SK-N-MC (cell line): ENCODE results near the gene JMJD1C.

Experiments used
- DNase-seq: peaks from one replicate; pipeline ENCODE4 v3.0.0-alpha.2; 2011; ENCODE audit warnings: low read depth, low spot score
- H3K27ac ChIP-seq: fragments of 200-600 bp; sonication (generic); 2 replicates; pipeline ENCODE4 v1.5.1; 2016; ENCODE audit warnings: mixed run types
- H3K36me3 ChIP-seq: fragments of 200-600 bp; sonication (generic); 2 replicates; pipeline ENCODE4 v1.6.1; 2017; ENCODE audit warnings: antibody characterized with exemption, low read length, mixed read lengths; ENCODE audit not compliant: insufficient read depth
- H3K4me3 ChIP-seq: fragments of 200-600 bp; sonication (generic); 2 replicates; pipeline ENCODE4 v1.5.1; 2016
- H3K9ac ChIP-seq: fragments of 200-600 bp; sonication (generic); 2 replicates; pipeline ENCODE4 v1.8.0; 2017; ENCODE audit warnings: mixed run types, mixed read lengths; ENCODE audit not compliant: insufficient read length
- H3K9me3 ChIP-seq: fragments of 200-600 bp; sonication (generic); 2 replicates; pipeline ENCODE4 v1.6.1; 2017; ENCODE audit warnings: low read depth, mild to moderate bottlenecking, antibody characterized with exemption, low read length, moderate library complexity, mixed read lengths
- EZH2 ChIP-seq: fragments of 200-600 bp; sonication (generic); IDR thresholded peaks from one replicate; pipeline ENCODE4 v1.6.1; 2017; ENCODE audit warnings: antibody characterized with exemption
- FOXP2 ChIP-seq: optimal IDR thresholded peaks from 2 replicates; pipeline ENCODE3; 2011; ENCODE audit warnings: mild to moderate bottlenecking, moderate library complexity; ENCODE audit not compliant: insufficient read depth; ENCODE audit errors: extremely low read length, control extremely low read depth
- POLR2AphosphoS5 ChIP-seq: IDR thresholded peaks from 2 replicates; pipeline ENCODE4 v1.6.1; 2012; ENCODE audit warnings: mild to moderate bottlenecking, low read depth, low read length, borderline replicate concordance

JMJD1C gene

DNA sequence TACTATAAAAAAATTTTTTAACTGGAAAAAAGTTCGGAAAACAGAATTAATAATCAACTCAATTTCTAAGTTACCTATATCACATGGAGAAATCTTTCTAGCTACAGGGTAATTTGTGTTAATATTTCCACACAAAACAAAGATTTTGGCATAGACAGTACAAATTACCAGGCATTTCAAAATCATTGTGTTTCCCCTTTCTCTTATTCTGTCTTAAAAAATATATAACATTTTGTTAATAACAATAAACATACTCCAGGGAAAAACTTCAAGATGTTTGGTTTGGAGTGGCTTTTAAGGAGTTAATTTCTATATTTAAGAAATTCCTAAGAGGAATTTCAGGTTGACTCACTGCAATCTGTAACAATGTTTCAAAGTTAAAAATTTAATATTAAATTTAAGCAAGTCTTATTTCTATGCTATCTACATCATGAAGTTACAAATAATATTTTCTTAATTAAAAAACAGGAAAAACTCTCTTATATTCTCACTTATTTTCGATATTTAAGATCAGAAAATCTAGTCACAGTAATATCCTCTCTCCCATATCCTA, 200.0 kb downstream of the JMJD1C start:
- Histone ChIP-seq H3K36me3 (peaks cover 4% of the 10 kb centered on the region; the same call in 1 of the 2 replicates), H3K9me3 (no peaks in the 10 kb centered on the region), H3K4me3 (peak overlapping the region; percentile 85), H3K27ac (peak overlapping the region; percentile 96), H3K9ac (peak overlapping the region; percentile 94)
- TF ChIP-seq FOXP2 (no peak), POLR2AphosphoS5 (no peak), EZH2 (no peak)
- DNase-seq = no peak

DNA sequence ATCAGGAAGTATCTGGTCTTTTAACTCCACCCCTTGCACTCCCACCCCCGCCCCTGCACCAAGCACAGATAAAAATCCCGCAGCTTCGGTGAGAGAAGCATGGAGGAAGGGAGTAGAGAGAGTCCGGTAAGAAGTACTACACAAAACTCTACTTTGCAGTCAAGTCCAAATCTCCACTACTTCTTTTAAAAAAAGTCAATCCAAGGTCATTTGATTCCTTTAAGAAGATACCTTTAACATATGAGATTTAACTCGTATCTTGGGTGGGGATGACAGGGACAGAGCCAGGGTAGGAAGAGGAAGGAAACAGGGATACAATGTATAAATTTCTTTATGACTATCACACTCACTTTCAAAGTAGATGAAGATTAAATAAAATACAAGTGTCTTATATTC, 200.6 kb downstream of the JMJD1C start:
- H3K27ac ChIP-seq = peak overlapping the region; percentile 96; the same call in 1 of the 2 replicates
- H3K9ac ChIP-seq = peak overlapping the region; percentile 94
- TF ChIP-seq EZH2 (no peak), FOXP2 (no peak), POLR2AphosphoS5 (no peak)
- peak overlapping the region; percentile 85 for H3K4me3 ChIP-seq
- no peak for DNase-seq
- H3K36me3 ChIP-seq = peaks cover 6% of the 10 kb centered on the region; the same call in 1 of the 2 replicates
- no peaks in the 10 kb centered on the region for H3K9me3 ChIP-seq

DNA sequence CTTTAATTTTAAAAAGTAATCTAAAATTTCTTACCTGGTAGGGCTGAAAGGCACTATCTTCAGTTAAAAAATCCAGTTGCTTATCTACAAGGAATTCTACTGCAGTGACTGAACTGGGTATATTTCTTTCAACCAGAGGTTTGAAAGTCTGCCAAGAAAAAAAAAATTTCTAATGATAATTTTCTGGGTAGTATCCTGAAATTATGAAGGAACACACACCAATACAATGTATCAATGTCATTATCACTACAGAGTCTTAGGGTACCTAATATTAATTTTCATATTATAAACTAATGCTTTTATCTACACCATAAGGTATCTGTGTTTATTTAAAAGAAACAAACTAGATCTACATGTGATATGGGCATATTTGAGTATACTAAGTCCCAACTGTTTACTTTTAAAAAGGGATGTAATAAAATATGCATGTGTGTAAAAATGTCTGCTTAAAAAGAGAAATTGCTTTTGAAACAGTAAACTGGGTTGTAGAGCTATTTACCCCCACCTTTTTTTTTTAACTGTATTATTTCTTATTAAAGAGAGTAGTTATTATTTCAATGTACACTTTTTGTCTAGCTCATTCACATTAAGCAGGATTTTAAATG, 201.1 kb downstream of the JMJD1C start:
- Histone ChIP-seq H3K27ac (peak overlapping the region; percentile 39; the same call in 1 of the 2 replicates), H3K4me3 (peak overlapping the region; percentile 85), H3K36me3 (peaks cover 6% of the 10 kb centered on the region; the same call in 1 of the 2 replicates), H3K9me3 (no peaks in the 10 kb centered on the region), H3K9ac (no peak overlapping the region)
- TF ChIP-seq FOXP2 = no peak
- no peak for TF ChIP-seq POLR2AphosphoS5
- no peak for TF ChIP-seq EZH2
- no peak for DNase-seq

DNA sequence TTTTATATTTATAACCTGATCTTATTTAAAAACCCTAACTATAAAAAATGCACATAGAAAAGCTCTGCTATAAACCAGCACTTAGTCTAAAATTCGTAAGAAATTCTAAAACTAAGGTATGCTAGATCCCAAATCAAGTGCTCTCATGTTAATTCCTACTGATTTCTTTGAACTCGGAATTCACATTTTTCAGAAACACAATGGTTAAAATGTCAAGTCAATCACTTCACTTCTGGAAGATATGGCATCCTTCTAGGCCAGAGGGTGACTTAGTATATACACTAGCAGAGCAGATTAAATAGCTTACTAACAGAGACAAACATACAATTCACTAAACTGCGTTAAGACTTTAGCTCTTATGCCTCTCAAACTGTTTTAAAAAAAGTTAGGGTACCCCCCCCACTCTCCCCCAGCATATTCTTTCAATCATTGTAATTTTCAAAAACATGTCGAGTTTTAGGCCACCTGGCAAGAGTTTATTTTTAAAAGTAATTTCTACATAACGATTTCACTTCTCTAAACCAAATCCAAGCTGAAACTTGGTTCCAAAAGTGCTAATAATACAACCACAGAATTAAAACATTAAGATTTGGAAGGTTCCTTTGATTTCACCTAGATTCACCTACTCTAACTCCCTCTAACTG, 203.2 kb downstream of the JMJD1C start:
- H3K27ac ChIP-seq = no peak overlapping the region
- H3K4me3 ChIP-seq = no peak overlapping the region
- H3K36me3 ChIP-seq = peaks cover 6% of the 10 kb centered on the region; the same call in 1 of the 2 replicates
- no peak for TF ChIP-seq POLR2AphosphoS5
- TF ChIP-seq EZH2 = no peak
- TF ChIP-seq FOXP2 = no peak
- H3K9me3 ChIP-seq = no peaks in the 10 kb centered on the region
- no peak overlapping the region for H3K9ac ChIP-seq
- DNase-seq = no peak

DNA sequence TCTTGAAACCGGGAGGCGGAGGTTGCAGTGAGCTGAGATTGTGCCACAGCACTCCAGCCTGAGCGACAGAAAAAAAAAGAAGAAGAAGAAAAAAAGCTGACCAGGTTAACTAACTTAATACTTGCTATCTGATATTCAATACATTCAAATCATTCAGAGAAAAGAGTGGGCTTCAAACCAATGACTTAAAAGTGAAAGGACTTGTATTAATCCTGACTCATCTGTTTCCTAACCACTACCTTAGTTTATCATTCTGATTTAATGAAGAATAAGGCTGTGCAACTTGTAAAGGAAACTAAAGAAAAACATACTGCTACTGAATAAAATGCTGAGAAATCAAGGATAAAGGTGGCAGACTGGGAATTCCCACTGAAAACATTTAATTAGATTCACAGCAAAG, 204.3 kb downstream of the JMJD1C start:
- Histone ChIP-seq H3K9me3 (no peaks in the 10 kb centered on the region), H3K36me3 (peaks cover 6% of the 10 kb centered on the region; the same call in 1 of the 2 replicates), H3K9ac (no peak overlapping the region), H3K4me3 (no peak overlapping the region), H3K27ac (no peak overlapping the region)
- TF ChIP-seq FOXP2 = no peak
- TF ChIP-seq POLR2AphosphoS5 = no peak
- TF ChIP-seq EZH2 = no peak
- no peak for DNase-seq

DNA sequence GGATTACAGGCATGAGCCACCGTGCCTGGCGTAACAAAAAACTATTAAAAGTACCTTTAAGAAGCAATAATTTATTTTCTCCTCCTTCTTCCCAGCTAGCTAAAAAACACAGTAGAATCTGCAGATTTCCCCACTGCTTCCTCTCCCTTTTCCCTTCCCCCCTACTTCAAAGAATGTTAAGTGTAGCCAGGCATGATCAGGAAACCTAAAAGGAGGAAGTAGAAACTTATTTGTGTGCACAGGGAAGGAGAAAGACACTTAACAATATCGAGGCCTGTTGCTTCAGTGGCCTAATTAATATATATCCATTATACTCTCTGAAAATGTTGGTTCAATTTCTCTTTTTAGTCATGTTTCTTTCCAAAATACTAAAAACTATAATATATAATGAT, 204.9 kb downstream of the JMJD1C start:
- DNase-seq = no peak
- H3K9ac ChIP-seq = no peak overlapping the region
- H3K9me3 ChIP-seq = no peaks in the 10 kb centered on the region
- no peak overlapping the region for H3K4me3 ChIP-seq
- peaks cover 6% of the 10 kb centered on the region; the same call in 1 of the 2 replicates for H3K36me3 ChIP-seq
- TF ChIP-seq FOXP2 = no peak
- no peak for TF ChIP-seq EZH2
- H3K27ac ChIP-seq = no peak overlapping the region

DNA sequence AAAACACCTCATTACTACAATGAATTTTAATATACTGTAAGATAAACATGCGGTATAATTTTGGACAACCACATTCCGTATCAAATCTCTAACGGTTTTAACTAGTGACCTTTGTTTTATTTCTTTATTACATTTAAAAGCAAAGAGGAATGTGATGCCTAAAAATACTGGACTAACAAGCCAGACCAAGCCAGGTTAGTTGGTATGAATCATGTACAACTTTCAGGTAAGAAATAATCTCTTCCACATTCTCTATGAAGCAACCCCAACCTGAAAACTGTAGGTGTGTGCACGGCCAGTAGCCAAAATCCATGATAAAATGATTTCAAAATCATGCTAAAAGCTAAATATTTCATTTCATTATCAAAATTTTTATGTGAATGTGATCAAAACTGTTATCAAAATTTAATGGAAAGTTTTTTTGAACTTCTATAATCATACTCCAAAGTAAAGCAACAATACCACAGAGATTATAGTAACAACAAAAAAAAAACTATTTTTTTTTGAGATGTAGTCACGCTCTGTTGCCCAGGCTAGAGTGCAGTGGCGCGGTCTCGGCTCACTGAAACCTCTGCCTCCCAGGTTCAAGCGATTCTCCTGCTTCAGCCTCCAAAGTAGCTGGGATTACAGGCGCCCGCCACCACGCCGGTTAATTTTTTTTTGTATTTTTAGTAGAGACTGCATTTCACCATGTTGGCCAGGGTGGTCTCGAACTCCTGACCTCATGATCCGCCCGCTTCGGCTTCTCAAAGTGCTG, 205.5 kb downstream of the JMJD1C start:
- Histone ChIP-seq H3K27ac (no peak overlapping the region), H3K4me3 (no peak overlapping the region), H3K9ac (no peak overlapping the region), H3K9me3 (no peaks in the 10 kb centered on the region), H3K36me3 (peaks cover 6% of the 10 kb centered on the region; the same call in 1 of the 2 replicates)
- DNase-seq = no peak
- no peak for TF ChIP-seq EZH2
- no peak for TF ChIP-seq FOXP2
- no peak for TF ChIP-seq POLR2AphosphoS5

DNA sequence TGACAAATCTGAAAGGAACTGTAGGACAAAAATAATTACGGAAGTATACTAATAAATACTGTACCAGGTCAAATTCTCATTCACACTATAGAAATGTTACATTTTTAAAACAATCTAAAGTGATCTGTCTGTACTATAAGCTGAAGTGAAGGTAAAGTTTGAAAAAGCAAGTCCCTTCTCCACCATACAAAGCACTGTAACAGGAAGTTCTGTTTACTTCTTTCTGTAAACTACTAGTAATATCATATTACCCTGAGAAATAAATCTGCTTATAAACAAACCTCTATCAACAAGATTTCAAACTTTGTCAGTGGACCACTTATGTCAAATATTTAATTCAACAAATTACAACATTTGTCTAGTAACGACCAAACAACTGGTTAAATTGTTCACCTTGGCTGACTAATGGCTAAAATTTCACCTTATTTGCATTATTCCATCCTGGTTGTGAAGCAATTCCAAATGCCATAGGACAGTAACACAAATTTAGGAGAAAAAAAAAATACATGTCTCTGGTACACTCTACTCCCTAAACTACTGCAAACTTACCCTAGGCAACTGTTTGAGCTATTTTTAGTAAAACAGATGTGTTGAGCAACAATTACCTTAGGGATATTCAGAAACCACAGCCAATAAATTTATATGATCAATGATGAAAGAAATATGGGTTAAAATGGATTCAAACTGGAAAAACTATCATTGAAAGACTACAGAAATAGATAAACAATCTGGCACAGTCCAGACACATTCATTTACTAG, 206.7 kb downstream of the JMJD1C start:
- Histone ChIP-seq H3K4me3 (no peak overlapping the region), H3K9me3 (no peaks in the 10 kb centered on the region), H3K36me3 (peaks cover 6% of the 10 kb centered on the region; the same call in 1 of the 2 replicates), H3K9ac (no peak overlapping the region), H3K27ac (no peak overlapping the region)
- no peak for DNase-seq
- TF ChIP-seq POLR2AphosphoS5 = no peak
- no peak for TF ChIP-seq EZH2
- TF ChIP-seq FOXP2 = no peak

DNA sequence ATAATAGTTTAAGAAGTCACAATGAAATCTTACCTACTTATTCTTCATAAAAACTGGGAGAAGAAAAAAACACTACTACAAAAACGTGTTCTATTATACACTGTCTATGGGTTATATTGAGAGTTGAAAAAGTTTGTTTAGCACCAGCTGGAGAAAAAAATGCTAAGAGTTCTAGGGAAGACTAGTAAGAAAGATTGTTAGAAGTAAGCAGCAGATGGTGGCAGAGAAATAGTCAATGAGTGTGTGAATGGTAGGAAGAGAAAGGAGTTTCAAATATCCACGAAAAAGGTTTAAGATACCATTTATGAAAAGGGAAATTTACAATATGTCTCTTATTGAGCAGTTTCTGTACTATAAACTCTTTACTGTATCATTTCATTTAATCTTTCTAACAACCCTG, 208.0 kb downstream of the JMJD1C start:
- Histone ChIP-seq H3K9ac (no peak overlapping the region), H3K4me3 (no peak overlapping the region), H3K27ac (peak overlapping the region; percentile 31; the same call in 1 of the 2 replicates), H3K9me3 (no peaks in the 10 kb centered on the region), H3K36me3 (peaks cover 6% of the 10 kb centered on the region; the same call in 1 of the 2 replicates)
- no peak for TF ChIP-seq FOXP2
- no peak for TF ChIP-seq EZH2
- no peak for TF ChIP-seq POLR2AphosphoS5
- DNase-seq = no peak
